ENCODE data around the gene SDK2.

DNA sequence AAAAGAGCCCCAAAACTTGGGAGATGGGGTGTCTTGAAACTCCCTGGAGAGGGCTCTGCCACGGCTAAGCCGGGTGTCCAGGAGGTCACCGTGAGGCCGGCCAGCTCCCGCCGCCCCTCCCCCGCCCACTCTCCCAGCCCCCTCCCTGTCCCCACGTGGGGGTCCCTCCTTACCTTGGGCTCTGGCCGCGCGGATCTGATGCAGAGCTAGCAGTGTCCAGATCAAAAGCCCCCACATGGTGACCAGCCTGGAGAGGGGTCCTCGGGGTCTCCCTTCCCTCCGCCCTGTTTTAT is 447 bp downstream of the SDK2 start:
- TF ChIP-seq POLR2A (IDR thresholded peaks at IDR 0.05; ENCODE audit: low read depth, low read length) (no peak), POLR2AphosphoS5 (IDR thresholded peaks at IDR 0.05; ENCODE audit: low read depth, low read length) (no peak), TAF1 (IDR thresholded peaks at IDR 0.05; ENCODE audit: low read depth, low read length) (no peak), SPI1 (IDR thresholded peaks at IDR 0.05; ENCODE audit: low read depth, low read length) (no peak), PAX5 (IDR thresholded peaks at IDR 0.05; ENCODE audit: insufficient read depth, low read length, severe bottlenecking) (no peak), POU2F2 (IDR thresholded peaks at IDR 0.05; ENCODE audit: low read depth, low read length) (no peak)
